RWPE2 (cell line): ENCODE results near the gene HOXA13.

Experiments used
- ATAC-seq: fragments of 200-7000 bp; cut with Tn5 transposase; 3 replicates; pipeline ENCODE4 v1.9.1; 2021; ENCODE audit warnings: low read depth
- DNase-seq: peaks from one replicate; pipeline ENCODE4 v3.0.0-alpha.2; 2020; ENCODE audit warnings: low spot score
- H3K27ac ChIP-seq: fragments of 450-650 bp; 2 replicates; pipeline ENCODE4 v1.5.1; 2017; ENCODE audit warnings: mild to moderate bottlenecking; ENCODE audit not compliant: poor library complexity, severe bottlenecking
- H3K27me3 ChIP-seq: fragments of 250-450 bp; sonication (Bioruptor Pico); 2 replicates; pipeline ENCODE4 v1.5.1; 2021; ENCODE audit warnings: mild to moderate bottlenecking, moderate library complexity; ENCODE audit not compliant: insufficient read depth, poor library complexity, severe bottlenecking
- H3K36me3 ChIP-seq: fragments of 250-450 bp; sonication (Bioruptor Pico); 2 replicates; pipeline ENCODE4 v1.5.1; 2020; ENCODE audit warnings: low read depth, mild to moderate bottlenecking, moderate library complexity
- H3K4me1 ChIP-seq: fragments of 250-450 bp; sonication (Bioruptor Pico); 2 replicates; pipeline ENCODE4 v1.5.1; 2021; ENCODE audit warnings: mild to moderate bottlenecking, moderate library complexity; ENCODE audit not compliant: insufficient read depth, poor library complexity, severe bottlenecking
- H3K4me3 ChIP-seq: fragments of 250-450 bp; sonication (Bioruptor Pico); 2 replicates; pipeline ENCODE4 v1.5.1; 2021; ENCODE audit warnings: mild to moderate bottlenecking, moderate library complexity; ENCODE audit not compliant: severe bottlenecking
- H3K9me3 ChIP-seq: fragments of 250-450 bp; sonication (Bioruptor Pico); 2 replicates; pipeline ENCODE4 v1.5.1; 2021; ENCODE audit warnings: mild to moderate bottlenecking, moderate library complexity; ENCODE audit not compliant: severe bottlenecking
- CTCF ChIP-seq: fragments of 450-650 bp; IDR thresholded peaks from one replicate; pipeline ENCODE4 v1.5.1; 2017; ENCODE audit warnings: mild to moderate bottlenecking, moderate library complexity; ENCODE audit not compliant: poor library complexity, severe bottlenecking

The HOXA13 gene

DNA sequence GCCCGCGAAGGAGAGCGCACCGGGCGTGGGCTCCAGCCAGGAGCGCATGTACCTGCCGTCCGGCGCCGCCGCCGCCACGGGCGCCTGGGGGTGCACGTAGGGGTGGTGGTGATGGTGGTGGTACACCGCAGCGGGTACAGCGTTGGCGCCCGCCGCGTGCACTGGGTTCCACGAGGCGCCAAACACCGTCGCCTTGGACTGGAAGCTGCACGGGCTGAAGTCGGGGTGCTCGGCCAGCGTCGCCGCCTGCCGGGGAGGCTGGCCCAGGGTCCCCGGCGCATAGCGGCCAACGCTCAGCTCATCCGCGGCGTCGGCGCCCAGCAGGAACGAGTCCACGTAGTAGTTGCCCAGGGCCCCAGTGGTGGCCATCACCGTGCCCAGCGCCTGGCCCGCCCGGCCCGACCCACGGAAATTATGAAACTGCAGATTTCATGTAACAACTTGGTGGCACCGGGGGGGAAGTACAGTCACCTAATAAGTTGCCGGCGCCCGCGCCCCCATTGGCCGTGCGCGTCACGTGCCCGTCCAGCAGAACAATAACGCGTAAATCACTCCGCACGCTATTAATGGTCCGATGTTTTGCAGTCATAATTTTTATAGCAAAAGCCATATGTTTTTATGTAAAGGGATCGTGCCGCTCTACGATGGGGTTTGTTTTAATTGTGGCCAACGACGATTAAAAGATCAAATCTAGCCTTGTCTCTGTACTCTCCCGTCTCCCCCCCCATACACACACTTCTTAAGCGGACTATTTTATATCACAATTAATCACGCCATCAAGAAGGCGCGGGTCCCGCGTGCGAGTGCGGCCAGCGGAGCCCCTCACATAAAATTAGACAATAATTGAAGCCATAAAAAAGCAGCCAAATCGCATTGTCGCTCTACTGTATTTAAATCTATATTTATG lies 34.5 kb downstream of the HOXA13 start, which contains the start of gene HOXA9:
TSS of gene HOXA9 (minus strand) at position 449 of the 907 bp plus-strand sequence. CDS start at position 369, 80 bp downstream.
- H3K27ac ChIP-seq: peak within 1 kb of the TSS; percentile 93
- no peaks in the 10 kb centered on the region for H3K27me3 ChIP-seq
- TF ChIP-seq CTCF: no peak
- DNase-seq (peak; percentile 93), ATAC-seq (peak; percentile 1; the same call in 1 of the 3 replicates)
- no peaks in the 10 kb centered on the region for H3K9me3 ChIP-seq
- H3K4me3 ChIP-seq: peak within 1 kb of the TSS; percentile 54
- peaks cover 18% of the 10 kb centered on the region for H3K36me3 ChIP-seq
- H3K4me1 ChIP-seq: peaks cover 5% of the 10 kb centered on the region

- TF ChIP-seq CTCF: no peak
- no peak for ATAC-seq
- no peak for DNase-seq
- Histone ChIP-seq H3K27me3 (no peaks in the 10 kb centered on the region), H3K36me3 (peaks cover 18% of the 10 kb centered on the region), H3K9me3 (no peaks in the 10 kb centered on the region), H3K4me1 (peaks cover 9% of the 10 kb centered on the region), H3K27ac (peak overlapping the region; percentile 93), H3K4me3 (peak overlapping the region; percentile 54)
Observed at GRCh38 chr7:27164367-27165088, 35.4 kb downstream of the HOXA13 start.

DNA sequence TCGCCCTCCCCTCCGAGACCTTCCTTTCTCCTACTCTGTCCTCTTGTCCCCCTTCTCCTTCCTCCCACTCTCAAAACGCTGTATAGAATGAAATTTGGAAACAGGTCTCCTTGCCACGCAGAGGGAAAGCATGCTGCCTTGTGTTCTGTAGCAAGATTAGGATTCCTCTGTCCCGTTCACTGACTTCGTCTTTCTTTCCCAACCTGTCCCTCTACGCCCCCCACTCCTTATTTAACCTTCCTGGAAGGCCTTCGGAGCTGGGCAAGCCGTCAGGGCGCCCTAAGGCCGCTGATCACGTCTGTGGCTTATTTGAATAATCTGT lies 35.9 kb downstream of the HOXA13 start:
- peaks cover 9% of the 10 kb centered on the region for H3K4me1 ChIP-seq
- peaks cover 18% of the 10 kb centered on the region for H3K36me3 ChIP-seq
- H3K9me3 ChIP-seq: no peaks in the 10 kb centered on the region
- DNase-seq (no peak), ATAC-seq (no peak)
- TF ChIP-seq CTCF: no peak
- peak overlapping the region; percentile 93 for H3K27ac ChIP-seq
- H3K4me3 ChIP-seq: peak overlapping the region; percentile 54
- no peaks in the 10 kb centered on the region for H3K27me3 ChIP-seq

DNA sequence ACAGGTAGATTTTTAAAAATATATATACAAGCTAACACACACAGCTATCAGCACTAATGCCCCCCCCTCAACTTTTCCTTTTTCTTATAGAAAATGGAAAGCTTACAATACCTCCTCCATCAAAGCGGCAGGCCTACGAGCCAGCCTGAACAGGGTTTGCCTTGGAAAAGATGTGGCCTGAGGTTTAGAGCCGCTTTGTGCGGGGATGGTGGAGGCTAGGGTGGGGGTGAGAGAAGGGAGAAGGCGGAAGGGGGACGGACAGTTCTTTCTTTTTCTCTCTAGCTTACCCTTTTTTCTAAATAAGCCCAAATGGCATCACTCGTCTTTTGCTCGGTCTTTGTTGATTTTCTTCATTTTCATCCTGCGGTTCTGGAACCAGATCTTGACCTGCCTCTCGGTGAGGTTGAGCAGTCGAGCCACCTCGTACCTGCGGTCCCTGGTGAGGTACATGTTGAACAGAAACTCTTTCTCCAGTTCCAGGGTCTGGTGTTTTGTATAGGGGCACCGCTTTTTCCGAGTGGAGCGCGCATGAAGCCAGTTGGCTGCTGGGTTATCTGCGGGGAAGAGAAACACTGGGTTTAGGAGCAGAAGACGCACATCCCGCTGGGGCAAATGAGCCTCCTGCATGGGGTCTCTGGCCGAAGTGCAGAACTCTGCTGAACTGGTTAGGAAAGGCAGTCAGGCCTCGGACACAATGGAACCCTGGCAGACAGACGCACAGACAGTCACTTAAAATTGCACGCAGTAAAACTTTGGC lies 36.4 kb downstream of the HOXA13 start:
- Histone ChIP-seq H3K27me3 (no peaks in the 10 kb centered on the region), H3K4me1 (peaks cover 9% of the 10 kb centered on the region), H3K9me3 (no peaks in the 10 kb centered on the region), H3K36me3 (peaks cover 18% of the 10 kb centered on the region), H3K4me3 (peak overlapping the region; percentile 54), H3K27ac (peak overlapping the region; percentile 93)
- no peak for TF ChIP-seq CTCF
- no peak for ATAC-seq
- DNase-seq: no peak
